Fibroblast of lung (primary cell): ENCODE measurements around the gene RERE.

Experiments used
- CTCF ChIP-seq, 2 donors: IDR thresholded peaks in 1 of 2; conservative IDR thresholded peaks in 1 of 2; 1 replicate in 1 of 2; 2 replicates in 1 of 2; pipeline ENCODE4 v1.5.1; 2011 to 2012; ENCODE audit warnings: low read length in 2 of 2, control low read depth in 1 of 2, inconsistent platforms in 1 of 2, low read depth in 1 of 2, mild to moderate bottlenecking in 1 of 2
- EZH2 ChIP-seq: IDR thresholded peaks from 2 replicates; pipeline ENCODE4 v1.5.1; 2012; ENCODE audit warnings: low read length, control low read depth, mild to moderate bottlenecking; ENCODE audit errors: missing control alignments

GRCh38 chr1:8396083-8396785, 421.2 kb downstream of the RERE start:
- TF ChIP-seq CTCF (conservative IDR thresholded peaks at IDR 0.05 in 1 of 2, IDR thresholded peaks at IDR 0.05 in 1 of 2; ENCODE audit: low read depth in 1 of 2, low read length in 2 of 2) (no peak), EZH2 (no peak)
